ENCODE measurements around the gene NAP1L4. TPM values are rescaled to one million over a fixed set of nuclear protein-coding genes. Genes with fewer than 3 reads are reported as not detected.
A peak's percentile ranks its signal among the peaks of the same experiment; 100 is the strongest.
"Not testable (repeated sequence)": the region's sequence is repeated elsewhere in the genome, so short reads cannot be mapped to it uniquely, and the experiment has no call there.

NAP1L4 gene
- total and polyA plus RNA-seq, 12 donors: 98.5 to 233 (median 182) TPM

GRCh38 chr11:2910401-2910955 lies 81.7 kb downstream of the NAP1L4 start:
- WGBS, 2 donors: 91% methylated on average over 13 of the region's 13 CpGs

GRCh38 chr11:2909133-2909902 lies 82.8 kb downstream of the NAP1L4 start:
- H3K27ac ChIP-seq: no peak overlapping the region
- intact Hi-C loops (cut with DNase I): no loop called here
- peak overlapping the region in 6 of 10 donors; percentile 8 to 36 (median 20) for H3K4me3 ChIP-seq
- DNase-seq: no peak
- H3K27me3 ChIP-seq: peaks cover 0 to 28% (median 7%) of the 10 kb centered on the region in 7 donors
- WGBS, 2 donors: 37 to 40% methylated on average over 64 to 78 of the region's 78 CpGs
- peaks cover 0 to 3% (median 0%) of the 10 kb centered on the region in 11 donors for H3K9me3 ChIP-seq
- no peak for TF ChIP-seq CTCF (IDR thresholded peaks at IDR 0.05)
- ATAC-seq: peak in 3 of 8 donors; percentile 11 to 46 (median 26)
- H3K4me1 ChIP-seq: peaks cover 0 to 27% (median 13%) of the 10 kb centered on the region in 9 donors
- H3K36me3 ChIP-seq: no peaks in the 10 kb centered on the region

More at GRCh38 chr11:2910401-2910955, 81.7 kb downstream of the NAP1L4 start:
- intact Hi-C loops (cut with DNase I): no loop called here
- DNase-seq (no peak), ATAC-seq (no peak)
- no peak for TF ChIP-seq CTCF (IDR thresholded peaks at IDR 0.05)
- Histone ChIP-seq H3K27me3 (peaks cover 0 to 28% (median 7%) of the 10 kb centered on the region in 7 donors), H3K36me3 (no peaks in the 10 kb centered on the region), H3K9me3 (peaks cover 0 to 3% (median 0%) of the 10 kb centered on the region in 11 donors), H3K4me1 (peaks cover 0 to 33% (median 16%) of the 10 kb centered on the region in 9 donors), H3K27ac (no peak overlapping the region), H3K4me3 (no peak overlapping the region)

- Histone ChIP-seq H3K36me3 (no peaks in the 10 kb centered on the region), H3K27ac (no peak overlapping the region), H3K9me3 (peaks cover 0 to 3% (median 0%) of the 10 kb centered on the region in 11 donors), H3K27me3 (peaks cover 0 to 34% (median 7%) of the 10 kb centered on the region in 7 donors), H3K4me1 (peaks cover under 1 to 18% (median 7%) of the 10 kb centered on the region in 9 donors), H3K4me3 (no peak overlapping the region)
- intact Hi-C loops (cut with DNase I): no loop called here
- no peak for TF ChIP-seq CTCF (IDR thresholded peaks at IDR 0.05)
- ATAC-seq (no peak), DNase-seq (no peak)
- 91 to 96% methylated on average over 14 of the region's 14 CpGs for WGBS, 2 donors
Measured at GRCh38 chr11:2908130-2908529, 84.0 kb downstream of the NAP1L4 start.

- H3K27ac ChIP-seq; H3K9me3 ChIP-seq; ATAC-seq; H3K36me3 ChIP-seq; H3K4me3 ChIP-seq; intact Hi-C loops (cut with DNase I); DNase-seq: not testable (repeated sequence)
- 78 to 85% methylated on average over 7 of the region's 7 CpGs for WGBS, 2 donors
- peaks cover 6 to 38% (median 19%) of the 10 kb centered on the region in 9 donors for H3K4me1 ChIP-seq
- peaks cover 0 to 32% (median 17%) of the 10 kb centered on the region in 7 donors for H3K27me3 ChIP-seq
Measured at GRCh38 chr11:2905299-2905698, 86.8 kb downstream of the NAP1L4 start.

Data from heart right ventricle (tissue), 16 donors.